NT2/D1 (cell line): ENCODE data around the gene MYO5B.

Experiments
- DNase-seq: peaks from one replicate; pipeline ENCODE4 v3.0.0-alpha.2; 2011; ENCODE audit warnings: low read depth, low spot score
- H3K27me3 ChIP-seq: 2 replicates; pipeline ENCODE4 v1.6.0; 2011; ENCODE audit warnings: mild to moderate bottlenecking; ENCODE audit not compliant: insufficient read length, insufficient read depth
- H3K36me3 ChIP-seq: 2 replicates; pipeline ENCODE4 v1.6.1; 2011; ENCODE audit warnings: mild to moderate bottlenecking, low read length, mixed read lengths; ENCODE audit not compliant: insufficient read depth, insufficient read length
- H3K4me1 ChIP-seq: 2 replicates; pipeline ENCODE4 v1.5.1; 2011; ENCODE audit not compliant: insufficient read depth, insufficient read length
- H3K4me3 ChIP-seq: 2 replicates; pipeline ENCODE4 v1.5.1; 2011; ENCODE audit warnings: low read depth; ENCODE audit not compliant: insufficient read length
- H3K9ac ChIP-seq: 2 replicates; pipeline ENCODE4 v1.6.0; 2011; ENCODE audit warnings: low read depth; ENCODE audit not compliant: insufficient read length
- H3K9me3 ChIP-seq: 2 replicates; pipeline ENCODE4 v1.5.1; 2011; ENCODE audit warnings: mild to moderate bottlenecking, low read length; ENCODE audit not compliant: insufficient read depth
- SUZ12 ChIP-seq: IDR thresholded peaks from 2 replicates; pipeline ENCODE4 v1.6.1; 2011; ENCODE audit not compliant: insufficient read length, insufficient read depth; ENCODE audit errors: extremely low read depth
- YY1 ChIP-seq: IDR thresholded peaks from 2 replicates; pipeline ENCODE4 v1.6.1; 2011; ENCODE audit not compliant: insufficient read length, insufficient read depth
- ZNF274 ChIP-seq: IDR thresholded peaks from 2 replicates; pipeline ENCODE4 v1.6.1; 2011; ENCODE audit warnings: mild to moderate bottlenecking, low read depth, low read length

The MYO5B gene

DNA sequence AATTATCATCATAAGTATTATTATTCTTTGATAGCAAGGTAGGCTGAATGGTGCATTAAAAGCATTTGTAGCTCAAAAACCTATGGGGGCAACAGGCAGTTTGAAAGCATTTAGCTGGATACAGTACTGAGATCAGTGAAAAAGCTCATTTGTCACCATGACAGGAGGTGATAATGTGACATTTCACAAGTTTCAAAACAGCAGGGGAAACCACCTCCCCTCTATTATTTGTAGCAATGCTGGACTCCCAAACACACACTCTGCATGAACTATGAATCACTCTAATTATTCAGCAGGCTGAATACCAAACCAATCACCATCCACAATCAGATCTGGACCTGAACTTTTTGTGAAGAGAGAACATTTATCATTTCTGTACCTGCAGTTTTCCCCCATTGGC lies 63.4 kb downstream of the MYO5B start:
- no peaks in the 10 kb centered on the region for H3K9me3 ChIP-seq
- no peak for TF ChIP-seq SUZ12
- no peak for TF ChIP-seq ZNF274
- no peak for TF ChIP-seq YY1
- DNase-seq = no peak
- no peak overlapping the region for H3K9ac ChIP-seq
- H3K36me3 ChIP-seq = no peaks in the 10 kb centered on the region
- no peak overlapping the region for H3K4me3 ChIP-seq
- no peaks in the 10 kb centered on the region for H3K27me3 ChIP-seq
- H3K4me1 ChIP-seq = no peaks in the 10 kb centered on the region

GRCh38 chr18:50128506-50129271 lies 66.3 kb downstream of the MYO5B start:
- no peaks in the 10 kb centered on the region for H3K9me3 ChIP-seq
- no peaks in the 10 kb centered on the region for H3K27me3 ChIP-seq
- no peak overlapping the region for H3K4me3 ChIP-seq
- no peak for DNase-seq
- no peaks in the 10 kb centered on the region for H3K36me3 ChIP-seq
- no peak overlapping the region for H3K9ac ChIP-seq
- H3K4me1 ChIP-seq = no peaks in the 10 kb centered on the region
- TF ChIP-seq ZNF274 (no peak), YY1 (no peak), SUZ12 (no peak)

DNA sequence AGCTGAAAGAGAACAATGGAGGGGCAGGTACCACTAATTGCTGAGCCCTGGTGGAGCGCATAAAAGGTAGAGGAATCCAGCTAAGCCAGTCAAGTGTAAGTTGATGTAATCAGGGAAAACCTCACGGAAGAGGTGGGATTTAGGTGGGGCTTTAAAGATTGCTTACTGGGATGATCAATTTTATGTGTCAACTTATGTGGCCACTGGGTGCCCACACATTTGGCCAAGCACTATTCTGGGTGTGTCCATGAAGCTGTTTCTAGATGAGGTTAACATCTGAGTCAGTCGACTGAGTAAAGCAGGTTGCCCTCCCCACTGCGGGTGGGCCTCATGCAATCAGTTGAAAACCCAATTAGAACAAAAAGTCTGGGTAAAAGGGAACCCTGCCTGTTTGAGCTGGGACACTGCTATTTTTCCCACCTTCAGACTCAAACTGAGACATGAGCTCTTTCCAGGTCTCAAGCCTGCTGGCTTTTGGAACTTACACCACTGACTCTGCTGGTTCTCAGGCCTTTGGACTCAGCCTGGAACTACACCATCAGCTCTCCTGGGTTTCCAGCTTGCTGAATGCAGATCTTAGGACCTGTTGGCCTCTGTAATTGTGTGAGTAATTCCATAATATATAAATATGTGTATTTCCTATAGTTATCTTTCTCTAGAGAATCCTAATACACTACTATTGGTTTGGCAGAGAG lies 67.3 kb downstream of the MYO5B start:
- H3K27me3 ChIP-seq = no peaks in the 10 kb centered on the region
- no peak for DNase-seq
- H3K36me3 ChIP-seq = no peaks in the 10 kb centered on the region
- H3K4me1 ChIP-seq = no peaks in the 10 kb centered on the region
- no peak overlapping the region for H3K4me3 ChIP-seq
- H3K9ac ChIP-seq = no peak overlapping the region
- no peaks in the 10 kb centered on the region for H3K9me3 ChIP-seq
- TF ChIP-seq SUZ12 = no peak
- TF ChIP-seq ZNF274 = no peak
- no peak for TF ChIP-seq YY1

- H3K9me3 ChIP-seq = no peaks in the 10 kb centered on the region
- no peaks in the 10 kb centered on the region for H3K4me1 ChIP-seq
- DNase-seq = no peak
- H3K36me3 ChIP-seq = no peaks in the 10 kb centered on the region
- TF ChIP-seq ZNF274 = no peak
- TF ChIP-seq SUZ12 = no peak
- TF ChIP-seq YY1 = no peak
- H3K4me3 ChIP-seq = no peak overlapping the region
- H3K9ac ChIP-seq = no peak overlapping the region
- no peaks in the 10 kb centered on the region for H3K27me3 ChIP-seq
Observed at GRCh38 chr18:50126471-50126870, 68.5 kb downstream of the MYO5B start.

- no peak for DNase-seq
- Histone ChIP-seq H3K36me3 (no peaks in the 10 kb centered on the region), H3K4me1 (no peaks in the 10 kb centered on the region), H3K9me3 (no peaks in the 10 kb centered on the region), H3K9ac (no peak overlapping the region), H3K27me3 (no peaks in the 10 kb centered on the region), H3K4me3 (no peak overlapping the region)
- no peak for TF ChIP-seq YY1
- TF ChIP-seq ZNF274 = no peak
- no peak for TF ChIP-seq SUZ12
Observed at GRCh38 chr18:50125456-50125855, 69.5 kb downstream of the MYO5B start.

GRCh38 chr18:50119296-50119695 lies 75.7 kb downstream of the MYO5B start:
- DNase-seq = no peak
- Histone ChIP-seq H3K36me3 (no peaks in the 10 kb centered on the region), H3K4me1 (peaks cover 2% of the 10 kb centered on the region), H3K4me3 (no peak overlapping the region), H3K9ac (no peak overlapping the region), H3K9me3 (no peaks in the 10 kb centered on the region), H3K27me3 (no peaks in the 10 kb centered on the region)
- no peak for TF ChIP-seq YY1
- TF ChIP-seq SUZ12 = no peak
- TF ChIP-seq ZNF274 = no peak

DNA sequence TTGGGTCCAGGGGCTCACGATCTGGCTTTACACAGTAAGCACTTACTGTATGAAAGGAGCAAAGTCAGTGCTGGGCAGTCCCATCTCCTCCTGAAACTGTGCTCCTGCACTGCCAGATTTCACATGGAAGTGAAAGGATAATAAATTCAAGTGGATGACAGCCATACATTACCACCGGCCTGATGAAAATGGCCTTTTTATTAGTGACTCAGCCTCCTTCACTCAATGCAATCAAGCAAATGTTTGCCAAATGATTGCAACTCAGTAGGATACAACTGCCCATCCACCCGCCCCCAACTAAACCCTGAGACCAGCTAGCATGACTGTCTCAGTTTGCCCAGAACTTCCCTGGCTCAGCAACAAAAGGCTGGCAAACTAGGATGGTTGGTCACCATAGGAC lies 77.1 kb downstream of the MYO5B start:
- H3K9me3 ChIP-seq = no peaks in the 10 kb centered on the region
- peaks cover 4% of the 10 kb centered on the region for H3K4me1 ChIP-seq
- H3K9ac ChIP-seq = no peak overlapping the region
- no peaks in the 10 kb centered on the region for H3K27me3 ChIP-seq
- no peaks in the 10 kb centered on the region for H3K36me3 ChIP-seq
- no peak overlapping the region for H3K4me3 ChIP-seq
- DNase-seq = no peak
- TF ChIP-seq SUZ12 (no peak), YY1 (no peak), ZNF274 (no peak)
